Stimulated activated CD4-positive, alpha-beta T cell treated with anti-CD3 and anti-CD28 coated beads, Interleukin-4, amount 100 ng/mL, for 24 hours (primary cell): Measurements from ENCODE around the gene TTC16.

ENCODE experiments used
- DNase-seq: peaks from one replicate; pipeline ENCODE4 v3.0.0-alpha.2; 2020

The TTC16 gene

GRCh38 chr9:127715470-127716337 is at the start of gene TTC16, which contains the start of gene PTRH1:
TTC16 (plus strand) TSS chr9:127716079; CDS start chr9:127716146, 67 bp downstream.
PTRH1 (minus strand) TSS chr9:127715663; CDS start chr9:127715639, 24 bp downstream.
- DNase-seq: peak; percentile 97

- DNase-seq: no peak
Measured at GRCh38 chr9:127667127-127667844, 48.6 kb upstream of the TTC16 start.

- no peak for DNase-seq
Measured at GRCh38 chr9:127667906-127668305, 48.0 kb upstream of the TTC16 start.

GRCh38 chr9:127673234-127673633 is 42.6 kb upstream of the TTC16 start:
- DNase-seq: no peak

- DNase-seq: no peak
Measured at GRCh38 chr9:127676638-127677037, 39.2 kb upstream of the TTC16 start.

GRCh38 chr9:127679506-127679905 is 36.4 kb upstream of the TTC16 start:
- DNase-seq: no peak

- DNase-seq: no peak
Measured at GRCh38 chr9:127680226-127680625, 35.7 kb upstream of the TTC16 start.

GRCh38 chr9:127680846-127681245 is 35.0 kb upstream of the TTC16 start:
- no peak for DNase-seq

- DNase-seq: no peak
Measured at GRCh38 chr9:127682351-127683136, 33.3 kb upstream of the TTC16 start.

- no peak for DNase-seq
Measured at GRCh38 chr9:127683723-127684122, 32.2 kb upstream of the TTC16 start.

- no peak for DNase-seq
Measured at GRCh38 chr9:127684576-127684975, 31.3 kb upstream of the TTC16 start.

- DNase-seq: no peak
Measured at GRCh38 chr9:127686461-127687393, 29.2 kb upstream of the TTC16 start.

GRCh38 chr9:127689329-127690000 is 26.4 kb upstream of the TTC16 start:
- DNase-seq: no peak

- DNase-seq: no peak
Measured at GRCh38 chr9:127690735-127691134, 25.1 kb upstream of the TTC16 start.

GRCh38 chr9:127692071-127692470 is 23.8 kb upstream of the TTC16 start:
- no peak for DNase-seq

GRCh38 chr9:127693143-127693542 is 22.7 kb upstream of the TTC16 start:
- no peak for DNase-seq

- no peak for DNase-seq
Measured at GRCh38 chr9:127693697-127694096, 22.2 kb upstream of the TTC16 start.

- DNase-seq: no peak
Measured at GRCh38 chr9:127694890-127695720, 20.8 kb upstream of the TTC16 start.

GRCh38 chr9:127697575-127697974 is 18.3 kb upstream of the TTC16 start:
- DNase-seq: no peak

GRCh38 chr9:127698386-127698785 is 17.5 kb upstream of the TTC16 start:
- no peak for DNase-seq
